ENCODE results near the gene AIF1L.
"Not testable (repeated sequence)": the region's sequence is repeated elsewhere in the genome, so short reads cannot be mapped to it uniquely, and the experiment has no call there.

AIF1L gene

GRCh38 chr9:131119600-131119999 is 23.3 kb downstream of the AIF1L start:
- DNase-seq (ENCODE audit: low spot score) (no peak), FAIRE-seq (no peak)

GRCh38 chr9:131120620-131121228 is 24.4 kb downstream of the AIF1L start:
- DNase-seq (ENCODE audit: low spot score) (no peak), FAIRE-seq (no peak)

- FAIRE-seq (no peak), DNase-seq (ENCODE audit: low spot score) (no peak)
These were observed 25.0 kb downstream of the AIF1L start for GRCh38 chr9:131121346-131121745.

GRCh38 chr9:131122158-131122557 is 25.8 kb downstream of the AIF1L start:
- no peak for FAIRE-seq

GRCh38 chr9:131125038-131125287 is 28.6 kb downstream of the AIF1L start:
- no peak for DNase-seq (ENCODE audit: low spot score)
- FAIRE-seq = no peak

More at GRCh38 chr9:131122158-131122557, 25.8 kb downstream of the AIF1L start:
- DNase-seq (ENCODE audit: low spot score) = no peak

GRCh38 chr9:131125288-131126058 is 29.1 kb downstream of the AIF1L start, which contains the start of gene NUP214:
Gene NUP214 (plus strand): TSS chr9:131125586. CDS start chr9:131125705, 119 bp downstream.
- FAIRE-seq (peak; percentile 76), DNase-seq (ENCODE audit: low spot score) (peak; percentile 92)

DNA sequence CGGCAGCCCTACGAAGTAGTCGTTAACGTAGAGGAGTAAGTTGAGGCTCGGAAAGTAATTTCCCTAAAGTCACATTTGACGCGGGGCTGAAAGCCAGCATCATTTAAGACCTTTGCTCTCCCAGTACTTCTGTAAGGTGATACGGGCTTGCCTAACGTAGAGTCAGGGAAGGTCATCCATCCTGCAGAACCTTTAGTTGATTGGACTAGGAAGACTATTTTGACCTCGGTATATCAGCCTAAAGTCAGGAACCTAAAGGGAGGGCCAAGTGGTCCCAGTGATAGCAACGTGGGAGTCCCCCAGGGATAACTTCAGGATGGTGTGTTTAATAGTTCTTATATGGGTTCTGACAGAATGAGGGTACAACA is 29.7 kb downstream of the AIF1L start:
- no peak for FAIRE-seq
- DNase-seq (ENCODE audit: low spot score) = no peak

- FAIRE-seq = no peak
- no peak for DNase-seq (ENCODE audit: low spot score)
These were observed 32.9 kb downstream of the AIF1L start for GRCh38 chr9:131129183-131129582.

DNA sequence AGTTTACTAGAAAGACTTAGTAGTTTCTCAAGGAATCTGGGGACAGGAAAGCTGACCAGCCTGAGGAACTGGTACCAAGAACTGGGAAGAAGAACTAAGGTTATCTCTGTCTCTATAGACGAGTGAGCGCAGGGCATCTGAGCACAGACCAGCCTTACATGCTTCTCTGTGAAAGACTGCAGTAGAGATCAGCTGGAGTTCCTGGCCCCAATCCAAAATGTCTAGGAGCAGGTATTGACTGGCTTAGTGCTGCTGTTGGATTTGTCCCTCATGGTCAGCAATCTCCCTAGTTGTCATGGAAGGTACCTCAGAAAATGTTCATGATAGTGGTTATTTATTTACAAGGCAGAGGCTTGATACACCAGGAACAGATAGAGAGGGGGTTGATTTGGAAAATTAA is 42.3 kb downstream of the AIF1L start:
- DNase-seq (ENCODE audit: low spot score) (no peak), FAIRE-seq (no peak)

DNA sequence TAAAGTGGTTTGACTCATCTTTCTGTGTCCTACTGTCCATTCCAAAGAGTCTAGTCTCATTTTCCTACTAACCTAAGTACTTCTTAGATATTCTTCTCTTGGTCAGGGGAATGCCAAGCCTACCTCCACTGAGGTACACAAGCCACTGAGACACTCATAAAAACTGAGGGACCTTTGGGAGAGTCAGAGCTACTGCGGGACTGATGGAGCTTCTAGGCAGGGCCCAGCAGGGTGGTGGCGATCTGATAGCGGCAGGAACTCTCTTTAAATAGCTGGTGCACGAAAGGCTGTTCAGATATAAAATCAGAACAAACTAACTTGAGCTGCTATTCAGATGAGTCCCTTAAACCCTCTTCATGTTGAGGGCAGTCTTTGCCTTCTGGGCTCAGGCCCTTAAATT is 43.8 kb downstream of the AIF1L start:
- DNase-seq (ENCODE audit: low spot score) = no peak
- no peak for FAIRE-seq

DNA sequence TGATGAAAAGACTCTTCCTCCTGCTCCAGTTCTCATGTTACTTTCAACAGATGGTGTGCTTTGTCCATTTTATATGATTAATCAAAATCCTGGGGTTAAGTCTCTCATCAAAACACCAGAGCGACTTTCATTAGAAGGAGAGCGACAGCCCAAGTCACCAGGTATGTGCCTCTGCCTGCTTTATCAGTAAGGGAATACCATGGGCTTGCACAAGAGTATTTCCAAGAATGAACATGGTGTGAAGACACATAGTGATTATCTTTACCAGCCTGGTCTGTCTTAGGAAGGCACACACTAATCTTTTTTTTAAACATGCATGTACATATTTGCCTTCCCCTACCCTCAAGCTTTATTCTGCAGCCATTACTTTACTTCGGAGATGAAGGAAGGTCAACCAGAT is 44.2 kb downstream of the AIF1L start:
- no peak for FAIRE-seq

DNA sequence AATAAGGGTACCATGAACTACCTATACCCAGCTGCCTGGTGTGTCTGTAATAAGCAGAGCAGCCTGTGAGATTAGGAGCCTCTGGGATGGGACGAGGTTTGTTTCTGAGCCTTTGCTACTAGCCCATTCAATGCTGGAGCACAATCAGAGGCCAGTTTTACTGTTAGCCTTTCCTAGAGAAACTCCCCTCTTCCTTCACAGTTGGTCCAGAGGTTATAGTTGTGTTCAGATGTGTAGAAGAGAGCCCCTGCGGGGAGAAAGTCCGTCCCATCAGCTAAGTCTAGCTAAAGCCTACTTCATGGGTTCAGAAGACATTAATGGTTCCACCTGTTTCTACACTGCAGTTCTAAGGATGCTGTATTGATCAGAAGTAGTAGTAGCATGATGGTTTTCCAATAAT is 45.8 kb downstream of the AIF1L start:
- DNase-seq (ENCODE audit: low spot score) (no peak), FAIRE-seq (no peak)

More for the DNA sequence above, 44.2 kb downstream of the AIF1L start:
- no peak for DNase-seq (ENCODE audit: low spot score)

- DNase-seq (ENCODE audit: low spot score) (no peak), FAIRE-seq (no peak)
These were observed 47.9 kb downstream of the AIF1L start for GRCh38 chr9:131144201-131144600.

DNA sequence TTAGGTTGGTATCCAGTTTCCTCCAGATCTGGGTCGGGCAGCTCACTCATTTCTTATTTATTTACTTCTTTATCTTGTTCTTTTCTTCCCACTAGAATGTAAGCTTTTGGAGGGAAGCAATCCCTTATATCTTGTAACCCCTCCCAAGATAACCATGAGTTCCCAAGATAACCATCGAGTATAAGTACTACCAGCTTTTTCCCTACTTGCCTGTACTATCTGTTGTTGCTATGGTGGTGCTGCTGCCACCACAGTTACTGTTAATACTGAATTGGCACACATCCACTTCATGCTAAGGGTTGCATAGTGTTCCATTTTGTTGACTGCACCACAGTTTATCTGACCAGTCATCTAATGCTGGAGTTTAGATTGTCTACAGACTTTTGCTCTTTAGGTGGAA is 48.9 kb downstream of the AIF1L start:
- no peak for DNase-seq (ENCODE audit: low spot score)
- FAIRE-seq = no peak

DNA sequence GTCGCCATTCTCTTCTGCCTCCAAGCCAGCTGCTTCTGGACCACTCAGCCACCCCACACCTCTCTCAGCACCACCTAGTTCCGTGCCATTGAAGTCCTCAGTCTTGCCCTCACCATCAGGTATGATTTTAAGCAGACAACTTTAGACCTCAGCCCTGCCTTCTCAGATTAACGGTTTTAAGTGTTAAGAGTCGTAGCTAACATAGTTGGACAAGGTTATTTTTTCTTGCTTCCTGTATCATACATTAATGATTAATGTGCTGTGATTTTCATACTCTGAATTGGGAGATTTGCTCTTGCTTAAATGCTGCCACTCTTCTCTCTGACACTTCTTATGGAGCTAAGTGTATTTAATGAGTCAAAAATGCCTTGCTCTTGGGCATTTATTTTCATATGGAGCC is 49.9 kb downstream of the AIF1L start:
- DNase-seq (ENCODE audit: low spot score) = no peak
- no peak for FAIRE-seq

DNA sequence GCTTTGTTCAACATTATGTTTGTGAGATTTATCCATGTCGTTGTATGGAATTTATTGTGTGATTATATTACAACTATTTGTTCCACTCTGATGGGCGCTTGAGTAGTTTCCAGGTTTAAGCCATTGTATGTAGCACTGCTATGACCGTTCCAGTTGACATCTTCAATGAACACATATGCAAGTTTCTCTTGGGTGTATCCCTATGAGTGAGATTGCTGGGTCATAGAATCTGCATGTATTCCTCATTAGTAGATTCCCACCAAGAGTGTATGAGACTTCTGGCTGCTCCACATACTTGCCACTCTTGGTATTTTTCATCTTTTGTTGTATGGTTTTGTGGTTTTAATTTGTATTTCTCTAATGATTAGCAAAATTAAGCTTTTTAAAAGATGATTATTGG is 51.9 kb downstream of the AIF1L start:
- no peak for FAIRE-seq
- DNase-seq (ENCODE audit: low spot score) = no peak

- FAIRE-seq (no peak), DNase-seq (ENCODE audit: low spot score) (no peak)
These were observed 52.8 kb downstream of the AIF1L start for GRCh38 chr9:131148966-131149687.

DNA sequence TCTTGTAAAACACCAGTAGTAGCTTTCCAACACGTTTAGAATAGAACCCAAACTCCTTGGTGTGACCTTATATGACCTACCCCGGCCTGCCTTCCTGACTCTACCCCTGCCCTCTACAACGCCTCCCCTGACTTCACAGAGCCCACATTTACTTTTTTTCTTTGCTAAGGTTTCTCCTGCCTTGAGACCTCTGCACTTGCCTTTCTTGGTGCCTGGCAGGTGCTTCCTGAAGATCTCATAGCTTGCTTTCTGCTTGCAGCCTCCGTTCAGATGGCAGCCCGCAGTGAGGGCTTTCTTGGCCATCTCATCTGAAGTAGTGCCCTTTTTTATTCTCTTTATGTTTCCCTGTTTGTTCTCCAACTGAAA is 53.3 kb downstream of the AIF1L start:
- DNase-seq (ENCODE audit: low spot score) = no peak
- FAIRE-seq = no peak

DNA sequence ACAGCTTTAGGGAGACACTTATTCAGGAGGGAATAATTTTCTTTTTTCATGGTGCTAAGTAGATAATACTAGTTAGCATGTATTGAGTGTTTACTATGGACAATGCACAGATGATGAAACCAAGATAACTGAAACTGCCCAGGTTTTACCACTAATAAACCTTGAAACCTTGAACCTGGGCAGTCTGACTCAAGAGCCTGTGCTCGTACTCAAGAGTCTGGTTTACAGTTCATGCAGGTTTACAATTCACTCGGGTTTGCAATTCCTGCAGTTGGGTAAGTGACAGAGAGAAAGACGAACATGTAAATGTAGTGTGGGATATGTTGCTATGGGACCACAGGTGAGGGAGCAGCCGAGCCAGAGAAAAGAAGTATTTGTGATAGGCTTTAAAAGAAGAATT is 57.3 kb downstream of the AIF1L start:
- DNase-seq (ENCODE audit: low spot score) (no peak), FAIRE-seq (no peak)

DNA sequence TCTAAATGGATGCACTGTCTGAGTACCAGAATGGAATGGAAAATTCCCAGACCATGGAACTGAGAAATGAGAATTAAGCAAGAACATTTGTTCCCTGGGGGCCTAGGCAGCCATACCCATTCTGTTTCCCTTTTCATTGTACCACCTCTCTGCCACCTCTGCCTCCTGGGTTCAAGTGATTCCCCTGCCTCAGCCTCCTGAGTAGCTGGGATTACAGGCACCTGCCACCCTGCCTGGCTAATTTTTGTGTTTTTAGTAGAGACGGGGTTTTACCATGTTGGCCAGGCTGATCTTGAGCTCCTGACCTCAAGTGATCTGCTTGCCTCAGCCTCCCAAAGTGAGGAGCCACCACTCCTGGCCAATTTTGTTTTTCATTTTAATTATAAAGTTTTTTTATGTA is 62.3 kb downstream of the AIF1L start:
- DNase-seq (ENCODE audit: low spot score); FAIRE-seq: not testable (repeated sequence)

GRCh38 chr9:131160416-131161112 is 64.2 kb downstream of the AIF1L start:
- DNase-seq (ENCODE audit: low spot score) = no peak
- FAIRE-seq = no peak

DNA sequence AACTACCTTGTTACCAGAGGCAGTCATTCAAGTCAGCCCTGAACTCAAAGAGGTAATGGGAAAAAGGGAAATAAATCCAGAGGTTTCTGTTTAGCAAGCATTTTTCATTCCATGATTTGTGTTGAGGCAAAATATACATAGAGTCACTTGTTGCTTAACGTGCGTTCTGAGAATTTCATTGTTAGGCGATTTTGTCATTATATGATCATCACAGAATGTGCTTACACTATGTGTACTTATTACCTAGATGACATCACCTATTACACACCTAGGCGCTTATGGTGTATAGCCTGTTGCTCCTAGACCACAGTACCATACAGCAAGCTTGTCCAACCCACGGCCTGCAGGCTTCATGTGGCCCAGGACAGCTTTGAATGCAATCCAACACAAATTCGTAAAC is 65.3 kb downstream of the AIF1L start:
- DNase-seq (ENCODE audit: low spot score) = no peak
- FAIRE-seq = no peak
